Measurements from ENCODE around the gene MGAT4A.
A peak's percentile ranks its signal among the peaks of the same experiment; 100 is the strongest.

MGAT4A gene

GRCh38 chr2:98623657-98624056, 107.3 kb downstream of the MGAT4A start (continued):
- TF ChIP-seq CSDC2 (CRISPR knock-in tag; IDR thresholded peaks at IDR 0.05), result no peak
- no peak for TF ChIP-seq ZFP3 (CRISPR knock-in tag; IDR thresholded peaks at IDR 0.05)
- no peak for TF ChIP-seq TSHZ2 (CRISPR knock-in tag; IDR thresholded peaks at IDR 0.05)

- ATAC-seq, result no peak
- TF ChIP-seq ESRRG (CRISPR knock-in tag; IDR thresholded peaks at IDR 0.05) (no peak), PPARA (CRISPR knock-in tag; IDR thresholded peaks at IDR 0.05; ENCODE audit: borderline replicate concordance) (no peak), ISL1 (CRISPR knock-in tag; IDR thresholded peaks at IDR 0.05) (no peak), ARNTL (CRISPR knock-in tag; IDR thresholded peaks at IDR 0.05; ENCODE audit: borderline replicate concordance, low read depth) (no peak), POU6F1 (CRISPR knock-in tag; IDR thresholded peaks at IDR 0.05; ENCODE audit: borderline replicate concordance, low read depth) (no peak)
Measured at GRCh38 chr2:98617149-98617548, 113.8 kb downstream of the MGAT4A start.

- 0 out of 3 replicates have a peak, but pooled peaks have one; percentile 28 for ATAC-seq
- TF ChIP-seq ZNF70 (CRISPR knock-in tag; IDR thresholded peaks at IDR 0.05) (no peak), TCF4 (CRISPR knock-in tag; IDR thresholded peaks at IDR 0.05; ENCODE audit: borderline replicate concordance) (no peak), ISL1 (CRISPR knock-in tag; IDR thresholded peaks at IDR 0.05) (no peak), CREB5 (CRISPR knock-in tag; IDR thresholded peaks at IDR 0.05; ENCODE audit: low read depth) (no peak), ZNF8 (CRISPR knock-in tag; IDR thresholded peaks at IDR 0.05) (no peak), TOX (CRISPR knock-in tag; IDR thresholded peaks at IDR 0.05; ENCODE audit: borderline replicate concordance) (no peak), PPARA (CRISPR knock-in tag; IDR thresholded peaks at IDR 0.05; ENCODE audit: borderline replicate concordance) (no peak), ZNF565 (CRISPR knock-in tag; conservative IDR thresholded peaks at IDR 0.05; ENCODE audit: low read depth) (no peak), ARNTL (CRISPR knock-in tag; IDR thresholded peaks at IDR 0.05; ENCODE audit: borderline replicate concordance, low read depth) (no peak), CSDC2 (CRISPR knock-in tag; IDR thresholded peaks at IDR 0.05) (no peak), ESRRG (CRISPR knock-in tag; IDR thresholded peaks at IDR 0.05) (no peak), ZC3H10 (CRISPR knock-in tag; IDR thresholded peaks at IDR 0.05) (no peak), SNAI2 (CRISPR knock-in tag; IDR thresholded peaks at IDR 0.05) (no peak), POU6F1 (CRISPR knock-in tag; IDR thresholded peaks at IDR 0.05; ENCODE audit: borderline replicate concordance, low read depth) (no peak), RARB (CRISPR knock-in tag; IDR thresholded peaks at IDR 0.05) (no peak), GLIS3 (CRISPR knock-in tag; IDR thresholded peaks at IDR 0.05) (no peak)
Measured at GRCh38 chr2:98615481-98615880, 115.5 kb downstream of the MGAT4A start.

GRCh38 chr2:98614024-98614739, 116.8 kb downstream of the MGAT4A start:
- no peak for ATAC-seq
- TF ChIP-seq TOX (CRISPR knock-in tag; IDR thresholded peaks at IDR 0.05; ENCODE audit: borderline replicate concordance), result no peak
- TF ChIP-seq RARB (CRISPR knock-in tag; IDR thresholded peaks at IDR 0.05), result no peak
- no peak for TF ChIP-seq TSHZ2 (CRISPR knock-in tag; IDR thresholded peaks at IDR 0.05)
- no peak for TF ChIP-seq SNAI2 (CRISPR knock-in tag; IDR thresholded peaks at IDR 0.05)
- TF ChIP-seq ZC3H10 (CRISPR knock-in tag; IDR thresholded peaks at IDR 0.05), result no peak
- no peak for TF ChIP-seq ZFP30 (CRISPR knock-in tag; IDR thresholded peaks at IDR 0.05)
- no peak for TF ChIP-seq PATZ1 (CRISPR knock-in tag; IDR thresholded peaks at IDR 0.05; ENCODE audit: borderline replicate concordance)
- TF ChIP-seq ISL1 (CRISPR knock-in tag; IDR thresholded peaks at IDR 0.05), result no peak
- no peak for TF ChIP-seq PPARA (CRISPR knock-in tag; IDR thresholded peaks at IDR 0.05; ENCODE audit: borderline replicate concordance)
- TF ChIP-seq ZNF8 (CRISPR knock-in tag; IDR thresholded peaks at IDR 0.05), result no peak
- TF ChIP-seq ZNF70 (CRISPR knock-in tag; IDR thresholded peaks at IDR 0.05), result no peak
- no peak for TF ChIP-seq GLIS3 (CRISPR knock-in tag; IDR thresholded peaks at IDR 0.05)
- TF ChIP-seq ARNTL (CRISPR knock-in tag; IDR thresholded peaks at IDR 0.05; ENCODE audit: borderline replicate concordance, low read depth), result no peak
- no peak for TF ChIP-seq ZFP3 (CRISPR knock-in tag; IDR thresholded peaks at IDR 0.05)
